K562 treated with DMSO at 1 percent for 48 hours (cell line): Measurements from ENCODE around the gene DIS3L2. TPM values are rescaled to one million over a fixed set of nuclear protein-coding genes. Genes with fewer than 3 reads are reported as not detected.

ENCODE experiments used
- total RNA-seq: library from RNA; unstranded; fragments of 300-600 nt; gene quantifications from 2 replicates; pipeline ENCODE4 v1.2.3, GENCODE V29; 2022; ENCODE audit warnings: low replicate concordance; ENCODE audit errors: extremely low read depth

The DIS3L2 gene, protein sequence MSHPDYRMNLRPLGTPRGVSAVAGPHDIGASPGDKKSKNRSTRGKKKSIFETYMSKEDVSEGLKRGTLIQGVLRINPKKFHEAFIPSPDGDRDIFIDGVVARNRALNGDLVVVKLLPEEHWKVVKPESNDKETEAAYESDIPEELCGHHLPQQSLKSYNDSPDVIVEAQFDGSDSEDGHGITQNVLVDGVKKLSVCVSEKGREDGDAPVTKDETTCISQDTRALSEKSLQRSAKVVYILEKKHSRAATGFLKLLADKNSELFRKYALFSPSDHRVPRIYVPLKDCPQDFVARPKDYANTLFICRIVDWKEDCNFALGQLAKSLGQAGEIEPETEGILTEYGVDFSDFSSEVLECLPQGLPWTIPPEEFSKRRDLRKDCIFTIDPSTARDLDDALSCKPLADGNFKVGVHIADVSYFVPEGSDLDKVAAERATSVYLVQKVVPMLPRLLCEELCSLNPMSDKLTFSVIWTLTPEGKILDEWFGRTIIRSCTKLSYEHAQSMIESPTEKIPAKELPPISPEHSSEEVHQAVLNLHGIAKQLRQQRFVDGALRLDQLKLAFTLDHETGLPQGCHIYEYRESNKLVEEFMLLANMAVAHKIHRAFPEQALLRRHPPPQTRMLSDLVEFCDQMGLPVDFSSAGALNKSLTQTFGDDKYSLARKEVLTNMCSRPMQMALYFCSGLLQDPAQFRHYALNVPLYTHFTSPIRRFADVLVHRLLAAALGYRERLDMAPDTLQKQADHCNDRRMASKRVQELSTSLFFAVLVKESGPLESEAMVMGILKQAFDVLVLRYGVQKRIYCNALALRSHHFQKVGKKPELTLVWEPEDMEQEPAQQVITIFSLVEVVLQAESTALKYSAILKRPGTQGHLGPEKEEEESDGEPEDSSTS
- not detected in 2 replicates for total RNA-seq

DNA sequence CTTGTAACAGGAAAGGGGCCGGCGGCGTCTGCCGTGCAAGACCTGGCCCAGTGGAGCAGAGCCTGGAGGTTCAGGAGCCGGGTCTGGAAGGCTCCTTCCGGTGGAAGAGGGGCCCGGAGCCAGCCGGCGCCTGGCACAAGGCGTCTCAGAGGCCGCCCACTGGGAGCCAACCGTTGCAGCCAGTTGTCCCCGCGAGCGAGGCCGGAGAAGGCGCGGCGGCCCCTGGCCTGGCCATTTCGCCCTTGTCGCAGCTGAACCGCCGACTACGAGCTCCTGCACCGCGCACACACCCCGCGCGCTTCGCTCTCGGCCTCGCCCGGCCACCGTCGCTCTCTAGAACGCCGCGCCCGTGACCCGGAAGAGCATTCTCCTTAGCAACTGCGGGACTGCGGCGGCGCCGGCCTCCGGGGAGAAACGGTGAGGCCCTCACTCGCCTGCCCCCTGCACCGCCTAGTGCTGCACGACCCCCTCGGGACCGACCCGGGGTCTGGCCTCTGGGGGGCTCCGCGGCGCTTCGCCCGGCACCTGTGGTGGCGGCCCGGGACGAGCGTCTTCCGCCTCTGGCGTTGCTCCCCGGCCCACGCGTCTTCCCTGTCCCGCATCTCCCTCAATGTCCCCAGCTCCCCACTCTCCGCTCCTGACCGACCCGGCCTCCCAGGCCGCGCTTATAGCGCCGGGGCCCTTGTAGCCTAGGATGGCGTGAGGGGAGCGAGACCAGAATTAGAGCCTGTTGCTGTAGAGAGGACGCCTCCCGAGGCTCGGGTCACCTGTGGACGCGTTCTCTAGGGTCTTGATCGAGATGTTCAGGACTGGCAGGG lies at the start of gene DIS3L2:
Gene DIS3L2 (plus strand): TSS at position 365 of the 818 bp plus-strand sequence. CDS start 53,215 bp downstream, outside the sequence.

DNA sequence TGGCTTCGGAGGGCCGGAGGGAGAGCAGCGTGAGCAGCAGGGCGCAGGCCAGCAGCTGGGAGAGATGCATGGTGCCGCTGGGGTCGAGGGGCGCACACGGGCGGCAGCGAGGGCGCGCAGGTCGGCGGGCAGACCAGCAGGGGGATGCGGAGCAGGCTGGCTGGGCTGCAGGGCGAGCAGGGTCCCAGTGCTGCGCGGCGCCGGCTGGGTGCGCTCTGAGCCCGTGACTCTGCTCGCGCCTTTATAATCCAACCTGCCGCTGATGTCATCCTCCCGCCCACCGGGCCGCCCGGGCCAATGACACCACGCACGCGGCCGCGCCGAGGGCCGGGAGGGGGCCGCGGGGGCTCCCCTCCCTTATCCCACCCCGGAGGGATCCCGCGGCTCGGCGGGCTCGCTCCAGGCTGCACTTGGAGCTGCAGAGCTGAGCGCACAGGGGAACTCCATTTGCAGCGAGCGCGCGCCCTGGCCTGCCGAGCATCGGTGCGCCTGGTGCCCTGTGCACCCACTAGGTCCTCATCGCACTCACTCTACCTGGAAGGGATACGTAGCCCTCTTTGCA lies 35.3 kb upstream of the DIS3L2 start, which contains the start of gene NPPC:
Gene NPPC (minus strand): TSS at position 217 of the 562 bp plus-strand sequence. CDS start 147 bp downstream, at position 70.

DNA sequence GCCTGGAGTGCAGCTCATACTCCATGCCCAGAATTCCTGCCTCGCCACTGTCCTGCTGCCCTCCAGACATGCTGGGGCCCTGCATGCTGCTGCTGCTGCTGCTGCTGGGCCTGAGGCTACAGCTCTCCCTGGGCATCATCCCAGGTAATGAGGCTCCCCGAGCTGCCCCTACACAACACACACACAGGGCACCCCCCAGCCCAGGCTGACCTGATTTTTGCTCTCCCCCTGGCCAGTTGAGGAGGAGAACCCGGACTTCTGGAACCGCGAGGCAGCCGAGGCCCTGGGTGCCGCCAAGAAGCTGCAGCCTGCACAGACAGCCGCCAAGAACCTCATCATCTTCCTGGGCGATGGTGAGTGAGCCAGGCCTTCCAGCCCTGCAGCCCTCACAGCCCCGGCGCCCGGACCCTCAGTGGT lies 417.2 kb downstream of the DIS3L2 start, which contains the start of gene ALPP:
Gene ALPP (plus strand): TSS at position 17 of the 417 bp plus-strand sequence. CDS start 52 bp downstream, at position 69.

Other genes starting within 250 kb of the DIS3L2 start
- not detected in 2 replicates for gene PDE6D, start 180.4 kb upstream of the DIS3L2 start, total RNA-seq
- not detected in 2 replicates for gene COPS7B, start 175.3 kb upstream of the DIS3L2 start, total RNA-seq
- gene NPPC, start 35.3 kb upstream of the DIS3L2 start, total RNA-seq: not detected in 2 replicates